Measurements from ENCODE around the gene CHRDL2.

Gene CHRDL2

DNA sequence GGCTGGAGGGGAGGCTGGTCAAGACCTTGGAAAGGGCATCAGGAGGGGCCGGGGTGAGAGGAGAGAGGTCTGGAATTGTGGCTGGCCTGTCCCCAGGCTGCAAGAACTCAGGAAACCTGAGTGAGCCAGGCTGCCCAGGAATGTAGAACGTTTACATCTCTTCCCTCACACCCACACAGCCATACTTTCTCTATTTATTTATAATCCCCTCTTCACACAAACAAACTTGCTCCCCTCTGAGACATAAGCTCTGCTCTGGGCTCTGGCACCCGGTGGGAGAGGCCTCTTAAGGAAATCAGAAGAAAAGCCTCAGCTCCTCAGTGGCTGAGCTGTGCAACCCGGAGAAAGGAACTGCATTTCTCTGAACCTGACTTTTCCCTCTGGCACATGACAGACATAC lies 5.5 kb downstream of the CHRDL2 start:
- TF ChIP-seq, protein P1, sequence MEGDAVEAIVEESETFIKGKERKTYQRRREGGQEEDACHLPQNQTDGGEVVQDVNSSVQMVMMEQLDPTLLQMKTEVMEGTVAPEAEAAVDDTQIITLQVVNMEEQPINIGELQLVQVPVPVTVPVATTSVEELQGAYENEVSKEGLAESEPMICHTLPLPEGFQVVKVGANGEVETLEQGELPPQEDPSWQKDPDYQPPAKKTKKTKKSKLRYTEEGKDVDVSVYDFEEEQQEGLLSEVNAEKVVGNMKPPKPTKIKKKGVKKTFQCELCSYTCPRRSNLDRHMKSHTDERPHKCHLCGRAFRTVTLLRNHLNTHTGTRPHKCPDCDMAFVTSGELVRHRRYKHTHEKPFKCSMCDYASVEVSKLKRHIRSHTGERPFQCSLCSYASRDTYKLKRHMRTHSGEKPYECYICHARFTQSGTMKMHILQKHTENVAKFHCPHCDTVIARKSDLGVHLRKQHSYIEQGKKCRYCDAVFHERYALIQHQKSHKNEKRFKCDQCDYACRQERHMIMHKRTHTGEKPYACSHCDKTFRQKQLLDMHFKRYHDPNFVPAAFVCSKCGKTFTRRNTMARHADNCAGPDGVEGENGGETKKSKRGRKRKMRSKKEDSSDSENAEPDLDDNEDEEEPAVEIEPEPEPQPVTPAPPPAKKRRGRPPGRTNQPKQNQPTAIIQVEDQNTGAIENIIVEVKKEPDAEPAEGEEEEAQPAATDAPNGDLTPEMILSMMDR (IDR thresholded peaks at IDR 0.05; ENCODE audit: low read depth, low read length), result no peak
- no peak for DNase-seq (ENCODE audit: low read depth in 2 of 2)
- H3K4me3 ChIP-seq (replicated peaks in 1 of 2; ENCODE audit: low read depth in 2 of 2, low read length in 2 of 2), result no peak overlapping the region

DNA sequence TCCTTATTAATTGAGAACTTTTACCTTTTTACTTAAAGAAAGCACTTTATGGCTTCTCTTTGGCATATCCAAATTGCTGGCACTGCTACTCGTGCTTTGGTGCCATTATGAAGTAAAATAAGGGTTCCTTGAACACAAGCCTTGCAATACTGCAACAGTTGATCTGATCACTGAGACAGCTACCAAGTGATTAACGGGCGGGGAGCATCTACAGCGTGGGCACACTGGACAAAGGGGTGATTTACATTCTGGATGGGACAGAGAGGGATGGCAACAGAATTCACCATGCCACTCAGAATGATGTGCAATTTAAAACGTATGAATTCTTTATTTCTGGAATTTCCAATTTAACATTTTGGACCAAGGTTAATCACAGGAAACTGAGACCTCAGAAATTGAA lies 7.7 kb downstream of the CHRDL2 start:
- no peak for DNase-seq (ENCODE audit: low read depth in 2 of 2)
- TF ChIP-seq, protein P1 (IDR thresholded peaks at IDR 0.05; ENCODE audit: low read depth, low read length), result no peak
- H3K4me3 ChIP-seq (replicated peaks in 1 of 2; ENCODE audit: low read depth in 2 of 2, low read length in 2 of 2), result no peak overlapping the region

DNA sequence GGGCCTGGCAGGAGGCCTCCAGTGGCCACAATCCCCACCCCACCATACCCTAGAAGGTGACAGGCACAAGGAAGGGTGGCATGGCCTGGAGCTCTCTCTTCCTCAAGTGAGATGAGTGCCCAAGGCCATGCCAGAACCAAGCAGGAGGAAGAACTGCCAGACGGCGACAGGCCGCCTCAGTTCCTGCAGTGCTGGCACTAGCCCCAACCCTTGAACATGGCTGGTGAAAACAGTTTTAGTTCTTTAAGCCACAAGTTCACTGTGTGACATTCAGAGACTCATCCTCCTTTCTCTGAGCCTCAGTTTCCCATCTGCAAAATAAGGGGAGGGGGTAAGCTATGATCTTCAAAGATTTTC lies 9.8 kb downstream of the CHRDL2 start:
- H3K4me3 ChIP-seq (replicated peaks in 1 of 2; ENCODE audit: low read depth in 2 of 2, low read length in 2 of 2), result no peak overlapping the region
- DNase-seq (ENCODE audit: low read depth in 2 of 2), result no peak
- TF ChIP-seq, protein P1 (IDR thresholded peaks at IDR 0.05; ENCODE audit: low read depth, low read length), result no peak

DNA sequence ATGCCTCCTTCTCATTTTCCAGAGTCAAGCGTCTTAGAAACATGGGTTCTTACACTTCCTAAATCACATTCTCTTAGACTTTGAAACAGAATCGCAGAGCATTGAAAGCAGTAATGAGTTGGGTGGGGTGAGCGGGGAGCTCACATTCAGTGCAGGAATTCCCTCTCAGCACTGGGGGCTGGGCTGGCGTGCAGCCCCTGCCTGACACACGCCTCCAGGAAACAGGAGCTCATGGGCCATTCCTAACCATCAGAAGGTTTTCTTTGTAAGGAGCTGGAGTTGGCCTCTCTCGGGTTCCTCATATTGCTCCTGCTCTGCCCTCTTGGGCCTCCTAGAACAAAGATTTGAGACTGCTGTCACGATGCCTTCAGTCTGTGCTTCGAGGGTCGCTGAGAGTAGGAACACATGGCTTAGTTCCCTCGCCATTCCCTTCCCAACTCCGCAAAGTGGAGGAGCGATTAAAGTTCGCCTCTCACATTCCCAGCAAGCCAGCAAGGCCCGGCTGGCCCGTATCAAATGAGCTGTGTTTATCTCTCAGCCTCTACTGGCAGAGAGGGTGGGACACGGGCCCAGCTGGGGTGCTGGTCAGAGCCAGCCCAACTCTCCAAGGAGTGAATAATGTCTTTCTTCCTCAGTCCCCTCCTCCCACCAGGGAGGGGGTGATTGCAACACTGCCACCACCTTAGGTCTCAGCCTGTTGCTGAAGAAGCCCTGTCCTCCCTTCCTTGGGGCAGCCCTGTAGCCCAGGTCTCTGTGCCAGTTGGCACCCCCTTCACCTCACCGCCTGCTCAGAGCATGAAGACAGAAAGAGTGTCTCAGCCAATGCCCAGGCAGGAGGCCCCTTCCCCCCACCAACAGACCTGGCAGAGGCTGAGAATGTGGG lies 10.4 kb downstream of the CHRDL2 start:
- no peak overlapping the region for H3K4me3 ChIP-seq (replicated peaks in 1 of 2; ENCODE audit: low read depth in 2 of 2, low read length in 2 of 2)
- TF ChIP-seq, protein P1 (IDR thresholded peaks at IDR 0.05; ENCODE audit: low read depth, low read length), result no peak
- peak; percentile 29 to 84 for DNase-seq (ENCODE audit: low read depth in 2 of 2)

DNA sequence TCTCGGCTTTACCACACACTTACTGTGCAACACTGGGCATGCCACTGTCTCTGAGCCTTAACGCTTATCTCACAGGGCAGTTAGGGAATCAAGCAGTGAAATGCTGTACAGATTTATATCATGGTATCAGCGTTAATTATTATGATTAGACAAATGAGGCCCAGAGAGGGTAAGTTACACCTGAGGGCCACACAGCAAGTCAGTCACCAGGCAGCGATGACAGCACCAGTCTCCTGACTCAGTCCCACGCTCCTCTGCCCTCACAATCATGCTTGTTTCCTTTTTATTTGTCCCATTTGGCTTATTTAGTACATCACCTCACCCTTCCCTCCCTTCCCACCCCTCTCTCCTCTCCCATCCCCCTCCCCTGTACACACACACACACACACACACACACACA lies 12.2 kb downstream of the CHRDL2 start:
- no peak overlapping the region for H3K4me3 ChIP-seq (replicated peaks in 1 of 2; ENCODE audit: low read depth in 2 of 2, low read length in 2 of 2)

DNA sequence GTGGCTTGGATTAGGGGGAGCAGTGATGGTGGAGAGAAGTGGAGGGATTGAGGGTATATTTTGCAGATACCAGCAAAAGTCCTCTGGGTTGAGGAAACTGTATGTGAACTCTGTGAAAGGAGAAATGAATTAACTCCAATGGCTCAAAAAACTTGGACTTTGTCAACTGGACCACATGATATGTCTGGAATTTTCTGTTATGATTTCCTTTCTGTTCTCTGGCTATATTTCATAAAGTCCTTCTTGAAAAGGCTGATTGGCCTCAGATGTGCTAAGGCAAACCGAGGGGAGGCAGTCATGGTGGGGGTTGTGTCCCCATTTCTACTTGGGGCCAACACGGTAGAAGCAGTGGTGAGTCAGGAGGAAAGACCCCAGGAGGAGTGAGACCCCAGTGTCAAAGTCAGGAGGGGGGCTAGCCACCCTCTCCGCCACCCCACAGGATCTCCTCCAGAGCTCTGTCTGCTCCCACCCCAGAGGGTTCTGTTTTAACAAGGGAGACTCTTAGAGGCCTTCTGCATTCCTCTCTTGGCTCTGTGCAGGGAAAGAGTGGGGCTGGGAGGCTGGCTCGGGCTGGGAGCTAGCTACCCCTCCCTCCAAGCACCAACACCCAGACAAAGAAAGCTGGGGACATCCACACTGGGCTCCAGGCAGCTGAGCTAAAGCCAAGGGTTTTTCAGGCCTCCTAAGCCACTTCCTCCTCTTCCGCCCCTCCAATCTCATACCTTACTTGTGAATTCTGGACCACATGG lies 13.8 kb downstream of the CHRDL2 start:
- TF ChIP-seq, protein P1 (IDR thresholded peaks at IDR 0.05; ENCODE audit: low read depth, low read length), result no peak
- DNase-seq (ENCODE audit: low read depth in 2 of 2), result peak in 1 of 2 donors; percentile 26
- no peak overlapping the region for H3K4me3 ChIP-seq (replicated peaks in 1 of 2; ENCODE audit: low read depth in 2 of 2, low read length in 2 of 2)

More for the DNA sequence above, 12.2 kb downstream of the CHRDL2 start:
- TF ChIP-seq, protein P1 (IDR thresholded peaks at IDR 0.05; ENCODE audit: low read depth, low read length), result no peak
- DNase-seq (ENCODE audit: low read depth in 2 of 2), result no peak

Data from cardiac fibroblast (primary cell).